C1 segment of cervical spinal cord (tissue), 14 donors: ENCODE measurements around the gene IL17RD.

ENCODE experiments used
- DNase-seq, 14 donors: peaks; one replicate each; lab custom pipeline; 2025; lab: John Stamatoyannopoulos, UW

The IL17RD gene

GRCh38 chr3:57164657-57165573 is at the start of gene IL17RD:
TSS of gene IL17RD (minus strand) at chr3:57165353. CDS start at chr3:57165286, 67 bp downstream.
- peak in 10 of 14 donors; percentile 12 to 80 (median 32) for DNase-seq

GRCh38 chr3:57206423-57206822 is 41.3 kb upstream of the IL17RD start:
- no peak for DNase-seq

- DNase-seq, result no peak
These were observed 34.7 kb upstream of the IL17RD start, which contains the start of gene HESX1 for GRCh38 chr3:57199895-57200297. TSS of gene HESX1 (minus strand) at chr3:57199978. CDS start at chr3:57199918, 60 bp downstream.

DNA sequence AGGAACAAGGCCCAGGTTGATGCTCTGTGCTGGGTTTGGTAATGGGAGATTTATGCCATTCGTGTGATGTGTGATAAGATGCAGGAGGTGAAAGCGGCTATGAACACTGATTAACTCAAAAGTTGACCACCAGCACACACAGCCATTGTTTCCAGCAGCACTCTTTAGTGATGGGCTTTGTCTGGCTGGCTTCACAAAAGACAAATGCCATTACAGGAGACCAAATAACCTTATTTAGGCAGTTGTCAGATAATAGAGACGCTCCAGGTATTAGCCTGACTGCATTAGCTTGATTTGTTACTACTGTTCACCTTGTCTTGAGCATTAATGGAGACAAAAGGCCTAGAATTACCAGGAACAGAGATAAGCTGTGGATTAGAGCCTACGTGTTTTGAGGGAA is 29.5 kb upstream of the IL17RD start:
- DNase-seq, result no peak

GRCh38 chr3:57192028-57192427 is 26.9 kb upstream of the IL17RD start:
- no peak for DNase-seq

DNA sequence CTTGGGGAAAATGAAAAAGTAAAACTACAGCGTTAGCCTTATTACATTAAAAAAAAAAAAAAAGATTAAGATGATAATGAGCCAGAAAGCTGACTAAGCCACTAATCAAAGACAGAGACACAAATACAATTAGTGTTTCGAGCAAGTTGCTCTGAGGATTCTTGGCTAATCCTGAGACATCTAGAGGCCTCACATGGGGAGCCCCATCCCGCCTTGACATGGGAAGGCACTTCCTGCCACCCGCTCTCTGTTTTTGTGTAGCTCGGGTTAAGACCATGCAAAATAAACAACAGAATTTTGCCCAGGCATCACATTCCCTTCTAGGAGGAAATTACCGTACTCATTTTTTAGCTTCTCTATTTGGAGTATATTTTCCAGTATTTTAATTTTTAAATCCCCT is 19.4 kb upstream of the IL17RD start:
- DNase-seq, result no peak

DNA sequence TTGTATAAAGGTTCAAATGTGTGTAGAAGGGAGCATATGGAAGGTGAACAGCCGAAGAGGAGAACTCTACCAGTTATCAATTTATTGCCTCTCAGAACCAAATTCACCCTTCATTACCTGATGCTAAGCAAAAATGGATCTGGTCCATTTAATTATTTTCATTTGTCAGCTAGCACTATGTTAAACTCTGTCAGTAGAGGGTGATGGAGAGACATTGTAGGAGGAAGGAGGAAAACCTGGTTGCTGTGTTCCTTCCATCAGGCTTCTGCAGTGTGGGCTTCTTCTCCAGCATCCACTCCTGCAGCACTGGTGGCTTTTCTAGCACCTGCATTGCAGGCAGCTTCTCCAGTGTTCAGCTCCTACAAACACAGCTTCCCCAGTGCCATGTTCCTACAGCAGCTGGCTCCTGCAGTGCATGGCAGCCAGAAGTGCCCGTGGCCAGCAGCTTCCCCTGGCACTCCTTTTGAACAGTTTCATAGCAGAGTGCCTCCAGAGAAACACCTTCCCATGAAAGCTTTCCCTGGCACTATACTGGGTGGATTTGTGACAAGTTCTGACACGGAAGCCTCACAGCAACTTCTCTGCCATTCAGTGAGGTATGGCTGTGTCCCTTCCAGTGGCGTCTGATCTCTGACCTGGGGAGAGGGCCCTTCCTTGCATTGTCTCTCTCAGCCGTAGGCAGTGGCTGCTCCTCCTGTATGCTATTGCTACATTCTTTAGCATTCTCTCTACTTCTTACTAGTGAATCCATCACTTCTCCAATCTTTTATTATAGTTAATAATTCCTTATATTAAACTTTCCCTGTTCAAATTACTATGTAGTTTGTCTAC is 14.6 kb upstream of the IL17RD start:
- no peak for DNase-seq

DNA sequence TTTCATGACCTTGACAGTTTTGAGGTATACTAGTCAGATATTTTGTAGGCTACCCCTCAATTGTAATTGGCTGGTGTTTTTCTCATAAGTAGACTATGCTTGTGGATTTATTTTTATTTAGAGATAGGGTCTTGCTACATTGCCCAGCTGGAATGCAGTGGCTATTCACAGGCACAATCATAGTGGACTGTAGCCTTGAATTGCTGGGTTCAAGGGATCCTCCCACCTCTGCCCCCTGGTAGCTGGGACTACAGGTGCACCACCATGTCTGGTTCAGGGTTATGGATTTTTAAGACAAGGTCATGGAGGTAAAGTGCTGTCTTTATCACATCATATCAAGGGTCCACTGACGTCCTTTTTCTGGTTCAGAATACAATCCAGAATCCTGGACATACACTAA is 10.9 kb upstream of the IL17RD start:
- no peak for DNase-seq

DNA sequence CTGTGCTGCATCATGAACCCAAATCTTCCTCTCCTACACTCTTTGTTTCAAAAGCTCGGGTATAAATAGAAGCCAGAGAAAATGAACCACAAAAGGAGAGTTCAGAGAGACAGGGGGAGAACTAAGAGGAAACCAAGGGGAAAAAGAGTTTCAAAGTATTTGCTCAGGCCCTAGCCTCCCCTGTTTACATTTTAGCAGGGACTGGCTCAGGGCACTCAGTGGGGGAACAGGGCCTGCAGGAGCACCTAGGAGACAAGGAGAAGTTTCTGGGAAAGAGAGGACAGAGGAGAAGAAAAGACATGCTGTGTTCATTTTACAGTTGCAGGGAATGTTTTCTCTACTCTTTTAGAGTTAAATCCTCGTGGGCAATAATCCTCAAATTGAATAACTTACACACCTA is 8.5 kb upstream of the IL17RD start:
- no peak for DNase-seq

DNA sequence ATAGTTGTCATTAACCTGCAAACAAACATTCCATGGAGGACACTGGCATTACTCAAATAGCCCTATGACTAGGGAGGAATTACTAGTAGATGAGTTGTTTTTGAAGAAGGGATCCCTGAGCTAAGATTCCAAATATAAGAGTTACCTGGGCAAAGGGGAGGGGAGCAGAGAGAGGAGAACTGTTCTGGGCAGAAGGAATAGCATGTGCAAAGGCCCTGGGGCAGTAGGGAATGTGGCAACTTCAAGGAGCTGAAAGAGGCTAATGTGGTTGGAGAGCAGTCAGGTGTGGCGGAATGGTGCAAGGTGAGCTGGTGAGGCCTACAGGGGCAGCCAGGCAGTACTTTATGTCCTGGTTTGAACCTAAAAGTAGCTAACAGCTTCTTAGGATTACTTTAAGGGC is 5.8 kb upstream of the IL17RD start:
- DNase-seq, result no peak

- peak in 11 of 14 donors; percentile 11 to 68 (median 37) for DNase-seq
These were observed 4.9 kb upstream of the IL17RD start for GRCh38 chr3:57169872-57170623.

DNA sequence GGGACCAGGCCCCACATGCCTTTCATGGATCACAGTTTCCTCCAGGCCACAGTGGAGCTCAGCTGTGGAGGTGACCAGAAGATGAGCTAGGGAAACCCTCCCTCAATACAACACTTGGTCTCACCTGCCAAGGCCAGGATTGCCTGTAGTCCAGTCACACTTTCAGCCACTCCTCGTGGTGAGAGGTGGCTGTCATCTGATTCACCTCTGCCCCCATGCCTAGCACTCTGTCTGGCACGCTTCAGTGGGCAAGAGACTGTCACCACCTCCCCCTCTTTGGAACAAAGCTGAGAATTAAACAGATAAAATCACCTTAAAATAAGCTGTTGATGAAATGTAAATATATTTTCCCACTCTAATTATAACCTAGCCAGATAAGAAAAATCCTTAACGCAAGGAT is 4.0 kb upstream of the IL17RD start:
- DNase-seq, result no peak

GRCh38 chr3:57168151-57168550 is 3.0 kb upstream of the IL17RD start:
- DNase-seq, result no peak

- no peak for DNase-seq
These were observed 1.5 kb upstream of the IL17RD start for GRCh38 chr3:57166660-57167059.

- DNase-seq, result no peak
These were observed 488 bp upstream of the IL17RD start for GRCh38 chr3:57165641-57166040.

- DNase-seq, result no peak
These were observed 916 bp downstream of the IL17RD start for GRCh38 chr3:57164217-57164656.

DNA sequence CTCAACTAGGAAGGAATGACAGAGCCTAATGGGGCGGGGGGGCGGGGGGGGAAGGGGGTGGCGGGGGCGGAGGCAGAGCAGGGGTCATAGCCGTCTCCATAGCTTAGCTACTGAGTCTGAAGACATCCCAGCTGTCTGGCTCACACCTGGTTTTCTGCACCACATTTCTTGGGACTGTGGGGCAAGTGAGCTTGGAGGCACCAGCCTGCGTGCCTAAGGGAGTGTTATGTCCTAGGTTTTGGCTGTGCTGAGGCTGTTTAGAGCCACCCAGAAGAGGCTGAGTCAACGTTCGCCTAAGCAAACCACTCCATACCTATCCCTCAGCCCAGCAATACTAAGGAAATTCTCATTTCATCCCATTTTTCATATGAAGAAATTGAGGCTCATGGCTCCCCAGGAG is 1.4 kb downstream of the IL17RD start:
- DNase-seq, result no peak

DNA sequence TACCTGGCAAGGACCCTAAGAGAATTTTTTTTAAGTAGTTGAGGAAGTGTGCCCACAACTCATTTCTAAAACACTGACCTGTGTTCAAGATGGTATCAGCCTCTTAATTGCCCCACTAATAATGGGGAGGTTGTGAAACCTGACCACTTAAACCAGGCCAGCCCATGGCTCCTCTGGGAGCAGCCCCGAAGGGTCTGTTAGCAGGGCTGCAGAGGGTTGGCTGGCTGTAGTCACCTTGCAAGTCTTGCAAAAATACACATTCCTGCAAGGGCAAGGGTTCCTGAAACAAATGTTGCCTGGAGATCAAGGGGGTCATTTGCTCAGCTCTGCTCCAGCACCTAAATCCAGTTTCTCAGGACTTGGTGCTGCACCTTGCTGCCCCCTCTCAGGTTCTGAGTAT is 3.2 kb downstream of the IL17RD start:
- no peak for DNase-seq

GRCh38 chr3:57160765-57161538 is 4.2 kb downstream of the IL17RD start:
- DNase-seq, result no peak

DNA sequence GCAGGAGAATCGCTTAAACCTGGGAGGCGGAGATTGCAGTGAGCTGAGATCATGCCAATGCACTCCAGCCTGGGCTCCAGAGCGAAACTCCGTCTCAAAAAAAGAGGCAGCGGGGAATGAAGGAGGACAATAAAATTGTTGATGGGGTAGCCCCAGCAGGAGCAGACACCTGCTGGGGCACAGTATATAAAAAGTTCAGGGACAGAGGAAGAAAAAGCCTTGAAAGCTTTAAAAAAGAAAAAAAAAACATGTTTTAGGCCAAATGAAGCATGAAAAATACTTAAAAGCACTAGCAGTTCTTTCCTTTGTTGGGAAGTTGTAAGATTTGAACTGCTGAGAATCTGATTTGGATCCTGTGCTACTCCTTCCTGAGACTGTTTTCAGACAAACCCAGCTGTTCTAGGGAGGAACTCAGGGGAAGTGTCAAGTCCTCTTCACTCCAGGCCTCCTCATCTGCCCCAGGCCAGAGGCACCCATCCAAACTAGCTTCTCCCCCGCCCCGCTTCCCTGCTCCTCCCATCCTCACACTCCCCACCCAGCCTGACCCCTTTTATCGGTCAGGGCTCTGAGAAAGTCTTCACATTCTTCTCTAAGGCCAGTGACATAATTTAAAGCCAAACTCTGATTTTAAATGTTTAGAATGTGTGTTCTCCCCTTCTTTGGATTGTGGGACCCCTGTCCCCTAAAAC is 4.9 kb downstream of the IL17RD start:
- DNase-seq, result no peak
